ENCODE measurements around the gene PRSS38.

PRSS38 gene

GRCh38 chr1:227892489-227893299 is 77.2 kb downstream of the PRSS38 start (continued):
- TF ChIP-seq ZBTB17 (tag by site-specific recombination; IDR thresholded peaks at IDR 0.05), result no peak
- TF ChIP-seq ZNF560 (tag by site-specific recombination; IDR thresholded peaks at IDR 0.05; ENCODE audit: borderline replicate concordance), result no peak
- no peak for TF ChIP-seq ZNF394 (tag by site-specific recombination; IDR thresholded peaks at IDR 0.05; ENCODE audit: borderline replicate concordance)
- no peak for TF ChIP-seq ZNF530 (tag by site-specific recombination; IDR thresholded peaks at IDR 0.05; ENCODE audit: low read depth)
- TF ChIP-seq, protein P1, sequence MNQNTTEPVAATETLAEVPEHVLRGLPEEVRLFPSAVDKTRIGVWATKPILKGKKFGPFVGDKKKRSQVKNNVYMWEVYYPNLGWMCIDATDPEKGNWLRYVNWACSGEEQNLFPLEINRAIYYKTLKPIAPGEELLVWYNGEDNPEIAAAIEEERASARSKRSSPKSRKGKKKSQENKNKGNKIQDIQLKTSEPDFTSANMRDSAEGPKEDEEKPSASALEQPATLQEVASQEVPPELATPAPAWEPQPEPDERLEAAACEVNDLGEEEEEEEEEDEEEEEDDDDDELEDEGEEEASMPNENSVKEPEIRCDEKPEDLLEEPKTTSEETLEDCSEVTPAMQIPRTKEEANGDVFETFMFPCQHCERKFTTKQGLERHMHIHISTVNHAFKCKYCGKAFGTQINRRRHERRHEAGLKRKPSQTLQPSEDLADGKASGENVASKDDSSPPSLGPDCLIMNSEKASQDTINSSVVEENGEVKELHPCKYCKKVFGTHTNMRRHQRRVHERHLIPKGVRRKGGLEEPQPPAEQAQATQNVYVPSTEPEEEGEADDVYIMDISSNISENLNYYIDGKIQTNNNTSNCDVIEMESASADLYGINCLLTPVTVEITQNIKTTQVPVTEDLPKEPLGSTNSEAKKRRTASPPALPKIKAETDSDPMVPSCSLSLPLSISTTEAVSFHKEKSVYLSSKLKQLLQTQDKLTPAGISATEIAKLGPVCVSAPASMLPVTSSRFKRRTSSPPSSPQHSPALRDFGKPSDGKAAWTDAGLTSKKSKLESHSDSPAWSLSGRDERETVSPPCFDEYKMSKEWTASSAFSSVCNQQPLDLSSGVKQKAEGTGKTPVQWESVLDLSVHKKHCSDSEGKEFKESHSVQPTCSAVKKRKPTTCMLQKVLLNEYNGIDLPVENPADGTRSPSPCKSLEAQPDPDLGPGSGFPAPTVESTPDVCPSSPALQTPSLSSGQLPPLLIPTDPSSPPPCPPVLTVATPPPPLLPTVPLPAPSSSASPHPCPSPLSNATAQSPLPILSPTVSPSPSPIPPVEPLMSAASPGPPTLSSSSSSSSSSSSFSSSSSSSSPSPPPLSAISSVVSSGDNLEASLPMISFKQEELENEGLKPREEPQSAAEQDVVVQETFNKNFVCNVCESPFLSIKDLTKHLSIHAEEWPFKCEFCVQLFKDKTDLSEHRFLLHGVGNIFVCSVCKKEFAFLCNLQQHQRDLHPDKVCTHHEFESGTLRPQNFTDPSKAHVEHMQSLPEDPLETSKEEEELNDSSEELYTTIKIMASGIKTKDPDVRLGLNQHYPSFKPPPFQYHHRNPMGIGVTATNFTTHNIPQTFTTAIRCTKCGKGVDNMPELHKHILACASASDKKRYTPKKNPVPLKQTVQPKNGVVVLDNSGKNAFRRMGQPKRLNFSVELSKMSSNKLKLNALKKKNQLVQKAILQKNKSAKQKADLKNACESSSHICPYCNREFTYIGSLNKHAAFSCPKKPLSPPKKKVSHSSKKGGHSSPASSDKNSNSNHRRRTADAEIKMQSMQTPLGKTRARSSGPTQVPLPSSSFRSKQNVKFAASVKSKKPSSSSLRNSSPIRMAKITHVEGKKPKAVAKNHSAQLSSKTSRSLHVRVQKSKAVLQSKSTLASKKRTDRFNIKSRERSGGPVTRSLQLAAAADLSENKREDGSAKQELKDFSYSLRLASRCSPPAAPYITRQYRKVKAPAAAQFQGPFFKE (tag by site-specific recombination; IDR thresholded peaks at IDR 0.05; ENCODE audit: borderline replicate concordance), result no peak
- TF ChIP-seq ZNF514 (tag by site-specific recombination; IDR thresholded peaks at IDR 0.05), result no peak
- no peak for TF ChIP-seq ZSCAN5A (tag by site-specific recombination; IDR thresholded peaks at IDR 0.05)

DNA sequence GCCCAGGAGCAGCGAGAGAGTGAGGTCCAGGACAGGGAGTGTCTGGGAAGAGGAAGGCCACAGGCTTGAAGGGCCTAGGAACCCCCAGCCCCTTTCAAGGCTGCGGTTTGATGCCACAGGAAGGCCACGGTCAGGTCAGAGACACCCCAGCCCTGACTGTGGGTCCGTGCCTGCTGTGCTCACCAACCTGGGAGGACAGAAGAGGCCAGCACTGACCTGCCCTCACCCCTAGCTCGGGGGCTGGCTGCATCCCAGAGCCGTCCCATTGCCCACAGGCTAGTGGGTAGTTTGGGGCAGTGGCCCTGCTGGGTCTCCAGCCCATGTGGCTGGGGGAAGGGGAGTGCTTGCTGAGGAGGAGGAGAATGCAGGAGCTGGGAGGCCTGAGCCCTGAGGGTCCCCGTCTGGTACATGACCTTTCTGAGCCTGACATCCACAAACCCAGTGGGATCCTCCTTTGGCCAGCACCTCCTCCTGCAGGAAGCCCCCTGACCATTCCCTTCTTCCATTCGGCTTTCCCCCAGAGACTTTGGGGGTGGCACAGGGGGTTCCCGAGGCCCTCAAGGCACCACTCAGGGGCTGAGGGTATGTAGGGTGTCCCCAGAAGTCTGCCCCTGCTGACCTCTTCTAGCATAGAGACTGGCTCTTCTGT is 77.9 kb downstream of the PRSS38 start:
- Histone ChIP-seq H3K4me3 (ENCODE audit: low read depth, low read length) (no peak overlapping the region), H3K9me3 (ENCODE audit: control insufficient read depth, insufficient read depth, low read depth, low read length) (no peaks in the 10 kb centered on the region), H3K4me1 (ENCODE audit: control insufficient read depth, insufficient read depth, low read length) (no peaks in the 10 kb centered on the region), H3K36me3 (ENCODE audit: control insufficient read depth in 2 of 2, insufficient read depth in 1 of 2, low read length in 2 of 2) (no peaks in the 10 kb centered on the region), H3K27ac (ENCODE audit: extremely low read depth, low read depth, low read length) (no peak overlapping the region)
- ChIA-PET CTCF (interaction anchor here (0.7 kb wide), 1 partner anchor 94 kb away, joined by 3 read pairs; no protein-coding TSS in a partner anchor), POLR2A (no interaction called here)
- TF ChIP-seq OVOL3 (tag by site-specific recombination; IDR thresholded peaks at IDR 0.05), result no peak

GRCh38 chr1:227893949-227894721 is 78.7 kb downstream of the PRSS38 start:
- POLR2A ChIA-PET, result no interaction called here
- TF ChIP-seq, protein P2, sequence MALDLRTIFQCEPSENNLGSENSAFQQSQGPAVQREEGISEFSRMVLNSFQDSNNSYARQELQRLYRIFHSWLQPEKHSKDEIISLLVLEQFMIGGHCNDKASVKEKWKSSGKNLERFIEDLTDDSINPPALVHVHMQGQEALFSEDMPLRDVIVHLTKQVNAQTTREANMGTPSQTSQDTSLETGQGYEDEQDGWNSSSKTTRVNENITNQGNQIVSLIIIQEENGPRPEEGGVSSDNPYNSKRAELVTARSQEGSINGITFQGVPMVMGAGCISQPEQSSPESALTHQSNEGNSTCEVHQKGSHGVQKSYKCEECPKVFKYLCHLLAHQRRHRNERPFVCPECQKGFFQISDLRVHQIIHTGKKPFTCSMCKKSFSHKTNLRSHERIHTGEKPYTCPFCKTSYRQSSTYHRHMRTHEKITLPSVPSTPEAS (tag by site-specific recombination; IDR thresholded peaks at IDR 0.05), result no peak
- TF ChIP-seq ZNF133 (tag by site-specific recombination; IDR thresholded peaks at IDR 0.05), result no peak
- no peak for TF ChIP-seq ZSCAN5A (tag by site-specific recombination; IDR thresholded peaks at IDR 0.05)
- TF ChIP-seq, protein P3, sequence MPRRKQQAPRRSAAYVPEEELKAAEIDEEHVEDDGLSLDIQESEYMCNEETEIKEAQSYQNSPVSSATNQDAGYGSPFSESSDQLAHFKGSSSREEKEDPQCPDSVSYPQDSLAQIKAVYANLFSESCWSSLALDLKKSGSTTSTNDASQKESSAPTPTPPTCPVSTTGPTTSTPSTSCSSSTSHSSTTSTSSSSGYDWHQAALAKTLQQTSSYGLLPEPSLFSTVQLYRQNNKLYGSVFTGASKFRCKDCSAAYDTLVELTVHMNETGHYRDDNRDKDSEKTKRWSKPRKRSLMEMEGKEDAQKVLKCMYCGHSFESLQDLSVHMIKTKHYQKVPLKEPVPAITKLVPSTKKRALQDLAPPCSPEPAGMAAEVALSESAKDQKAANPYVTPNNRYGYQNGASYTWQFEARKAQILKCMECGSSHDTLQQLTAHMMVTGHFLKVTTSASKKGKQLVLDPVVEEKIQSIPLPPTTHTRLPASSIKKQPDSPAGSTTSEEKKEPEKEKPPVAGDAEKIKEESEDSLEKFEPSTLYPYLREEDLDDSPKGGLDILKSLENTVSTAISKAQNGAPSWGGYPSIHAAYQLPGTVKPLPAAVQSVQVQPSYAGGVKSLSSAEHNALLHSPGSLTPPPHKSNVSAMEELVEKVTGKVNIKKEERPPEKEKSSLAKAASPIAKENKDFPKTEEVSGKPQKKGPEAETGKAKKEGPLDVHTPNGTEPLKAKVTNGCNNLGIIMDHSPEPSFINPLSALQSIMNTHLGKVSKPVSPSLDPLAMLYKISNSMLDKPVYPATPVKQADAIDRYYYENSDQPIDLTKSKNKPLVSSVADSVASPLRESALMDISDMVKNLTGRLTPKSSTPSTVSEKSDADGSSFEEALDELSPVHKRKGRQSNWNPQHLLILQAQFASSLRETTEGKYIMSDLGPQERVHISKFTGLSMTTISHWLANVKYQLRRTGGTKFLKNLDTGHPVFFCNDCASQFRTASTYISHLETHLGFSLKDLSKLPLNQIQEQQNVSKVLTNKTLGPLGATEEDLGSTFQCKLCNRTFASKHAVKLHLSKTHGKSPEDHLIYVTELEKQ (tag by site-specific recombination; IDR thresholded peaks at IDR 0.05; ENCODE audit: borderline replicate concordance), result no peak
- no peak for TF ChIP-seq ELK4 (IDR thresholded peaks at IDR 0.05; ENCODE audit: borderline replicate concordance, low read depth, low read length)
- TF ChIP-seq KLF10 (tag by site-specific recombination; IDR thresholded peaks at IDR 0.05), result no peak

More at GRCh38 chr1:227893949-227894721, 78.7 kb downstream of the PRSS38 start:
- H3K4me3 ChIP-seq (ENCODE audit: low read depth, low read length), result no peak overlapping the region
- H3K9me3 ChIP-seq (ENCODE audit: control insufficient read depth, insufficient read depth, low read depth, low read length), result no peaks in the 10 kb centered on the region
- no peaks in the 10 kb centered on the region for H3K36me3 ChIP-seq (ENCODE audit: control insufficient read depth in 2 of 2, insufficient read depth in 1 of 2, low read length in 2 of 2)
- CTCF ChIA-PET, result interaction anchor here (0.7 kb wide), 1 partner anchor 93 kb away, joined by 3 read pairs; no protein-coding TSS in a partner anchor
- H3K4me1 ChIP-seq (ENCODE audit: control insufficient read depth, insufficient read depth, low read length), result no peaks in the 10 kb centered on the region
- no peak overlapping the region for H3K27ac ChIP-seq (ENCODE audit: extremely low read depth, low read depth, low read length)
